GM19023 (cell line): ENCODE results near the gene DNASE2.
"Not testable (repeated sequence)": the region's sequence is repeated elsewhere in the genome, so short reads cannot be mapped to it uniquely, and the experiment has no call there.

Experiments
- ATAC-seq: cut with Tn5 transposase; IDR thresholded peaks from one replicate; pipeline ENCODE4 v1.9.1; 2021; ENCODE audit warnings: mild to moderate bottlenecking, moderate library complexity; ENCODE audit not compliant: unreplicated experiment

DNASE2 gene

GRCh38 chr19:12881172-12881808, at the start of gene DNASE2:
Gene DNASE2, minus strand, starts transcription at chr19:12881449. Its CDS starts 74 bp downstream, at chr19:12881375.
- ATAC-seq: peak; percentile 78

- ATAC-seq: no peak
Observed at GRCh38 chr19:12930002-12930645, 48.9 kb upstream of the DNASE2 start.

GRCh38 chr19:12924621-12925310, 43.5 kb upstream of the DNASE2 start:
- no peak for ATAC-seq

GRCh38 chr19:12922959-12923358, 41.7 kb upstream of the DNASE2 start:
- ATAC-seq: no peak

- ATAC-seq: no peak
Observed at GRCh38 chr19:12921047-12921446, 39.8 kb upstream of the DNASE2 start.

- ATAC-seq: no peak
Observed at GRCh38 chr19:12918253-12918652, 37.0 kb upstream of the DNASE2 start.

GRCh38 chr19:12915860-12916259, 34.6 kb upstream of the DNASE2 start:
- not testable (repeated sequence) for ATAC-seq

GRCh38 chr19:12913851-12914690, 32.8 kb upstream of the DNASE2 start:
- ATAC-seq: no peak

- ATAC-seq: no peak
Observed at GRCh38 chr19:12913011-12913561, 31.8 kb upstream of the DNASE2 start.

GRCh38 chr19:12912571-12912970, 31.3 kb upstream of the DNASE2 start:
- ATAC-seq: no peak

- no peak for ATAC-seq
Observed at GRCh38 chr19:12907166-12907565, 25.9 kb upstream of the DNASE2 start.

- ATAC-seq: peak; percentile 86
Observed at GRCh38 chr19:12899891-12900518, 18.8 kb upstream of the DNASE2 start.

GRCh38 chr19:12896460-12896859, 15.2 kb upstream of the DNASE2 start:
- ATAC-seq: no peak

- ATAC-seq: no peak
Observed at GRCh38 chr19:12893582-12893981, 12.3 kb upstream of the DNASE2 start.

- no peak for ATAC-seq
Observed at GRCh38 chr19:12891553-12892021, 10.3 kb upstream of the DNASE2 start.

- ATAC-seq: peak; percentile 94
Observed at GRCh38 chr19:12890787-12891552, 9.7 kb upstream of the DNASE2 start, which contains the start of gene GCDH. Gene GCDH, plus strand, starts transcription at chr19:12891160. Its CDS starts 145 bp downstream, at chr19:12891305.

GRCh38 chr19:12890299-12890786, 9.1 kb upstream of the DNASE2 start:
- not testable (repeated sequence) for ATAC-seq

- no peak for ATAC-seq
Observed at GRCh38 chr19:12888006-12888603, 6.9 kb upstream of the DNASE2 start.
